H1 (cell line): ENCODE results near the gene GPR68. TPM values are rescaled to one million over a fixed set of nuclear protein-coding genes. Genes with fewer than 3 reads are reported as not detected.

Source experiments
- CTCF ChIA-PET: fragments of 300-600 bp; sonication (Branson Sonifier 250); formaldehyde crosslinking; loops from one replicate; lab custom pipeline; 2021; ENCODE audit not compliant: partially characterized antibody; lab: Charles Lee
- POLR2A ChIA-PET: fragments of 300-600 bp; sonication (Branson Sonifier 250); formaldehyde crosslinking; loops from one replicate; lab custom pipeline; 2021; ENCODE audit warnings: inconsistent platforms; ENCODE audit not compliant: partially characterized antibody; lab: Charles Lee
- DNase-seq, 2 experiments: peaks; one replicate each; pipeline versions ENCODE4 v3.0.0 to v3.0.0-alpha.2; 2010 to 2022; ENCODE audit warnings: low spot score in 2 of 2, low read depth in 1 of 2, mixed read lengths in 1 of 2
- FAIRE-seq: peaks from 2 replicates; lab custom pipeline; 2011; peaks lifted over from hg19 to GRCh38; lab: Jason Lieb, UNC
- H2AFZ ChIP-seq: 2 replicates; pipeline ENCODE4 v1.8.1; 2012; ENCODE audit warnings: low read length, inconsistent platforms
- H2AK5ac ChIP-seq: 2 replicates; pipeline ENCODE4 v1.6.1; 2013; ENCODE audit warnings: low read depth, low read length
- H2BK120ac ChIP-seq: replicated peaks from 2 replicates; pipeline ENCODE3; 2013; ENCODE audit warnings: low read depth, low read length, inconsistent platforms
- H2BK12ac ChIP-seq: 2 replicates; pipeline ENCODE4 v1.6.1; 2013; ENCODE audit warnings: low read depth, low read length
- H2BK15ac ChIP-seq: 2 replicates; pipeline ENCODE4 v1.6.1; 2013; ENCODE audit warnings: low read length
- H2BK20ac ChIP-seq: 2 replicates; pipeline ENCODE4 v1.6.1; 2013; ENCODE audit warnings: low read length
- H2BK5ac ChIP-seq: 2 replicates; pipeline ENCODE4 v1.6.1; 2013; ENCODE audit warnings: low read depth, low read length
- H3K14ac ChIP-seq: 2 replicates; pipeline ENCODE4 v1.6.1; 2013; ENCODE audit warnings: inconsistent platforms; ENCODE audit not compliant: insufficient read length
- H3K18ac ChIP-seq: 2 replicates; pipeline ENCODE4 v1.6.1; 2013; ENCODE audit warnings: low read length; ENCODE audit errors: extremely low read depth
- H3K23ac ChIP-seq: 2 replicates; pipeline ENCODE4 v1.6.1; 2013; ENCODE audit warnings: inconsistent platforms; ENCODE audit not compliant: insufficient read length
- H3K23me2 ChIP-seq: 2 replicates; pipeline ENCODE4 v1.6.1; 2013; ENCODE audit warnings: low read depth, low read length
- H3K27ac ChIP-seq: 2 replicates; pipeline ENCODE4 v1.6.1; 2011; ENCODE audit warnings: low read depth, low read length, inconsistent platforms
- H3K27me3 ChIP-seq, 4 experiments: replicated peaks in 1 of 4; 1 replicate in 1 of 4; 2 replicates in 3 of 4; pipeline versions ENCODE4 v1.6.1 to v1.8.1; 2011 to 2013; ENCODE audit warnings: low read length in 3 of 4, mild to moderate bottlenecking in 3 of 4, inconsistent platforms in 2 of 4, mixed read lengths in 2 of 4, moderate library complexity in 1 of 4; ENCODE audit not compliant: control insufficient read depth in 3 of 4, insufficient read depth in 3 of 4; ENCODE audit errors: extremely low read depth in 1 of 4
- H3K36me3 ChIP-seq, 4 experiments: 2 replicates each; pipeline versions ENCODE4 v1.6.1 to v1.8.1; 2011 to 2013; ENCODE audit warnings: mild to moderate bottlenecking in 4 of 4, low read length in 3 of 4, moderate library complexity in 2 of 4, control low read depth in 1 of 4, inconsistent platforms in 1 of 4; ENCODE audit not compliant: insufficient read depth in 4 of 4, control insufficient read depth in 2 of 4
- H3K4ac ChIP-seq: replicated peaks from 2 replicates; pipeline ENCODE3; 2013; ENCODE audit warnings: low read length, low read depth, mixed read lengths, inconsistent platforms; ENCODE audit not compliant: insufficient read length
- H3K4me1 ChIP-seq, 4 experiments: replicated peaks in 1 of 4; 1 replicate in 1 of 4; 2 replicates in 3 of 4; pipeline versions ENCODE4 v1.6.1 to v1.8.1; 2011 to 2013; ENCODE audit warnings: low read length in 3 of 4, inconsistent platforms in 2 of 4, mixed read lengths in 1 of 4; ENCODE audit not compliant: insufficient read depth in 4 of 4, control insufficient read depth in 3 of 4
- H3K4me2 ChIP-seq, 2 experiments: 2 replicates each; pipeline versions ENCODE4 v1.6.1 to v1.8.1; 2011 to 2013; ENCODE audit warnings: low read depth in 2 of 2, low read length in 2 of 2, control low read depth in 1 of 2, inconsistent platforms in 1 of 2, mild to moderate bottlenecking in 1 of 2; ENCODE audit not compliant: insufficient read depth in 1 of 2
- H3K4me3 ChIP-seq, 4 experiments: fragments of 200-600, 300-600 bp in 1 of 4; sonication (generic), shearing (Covaris generic), sonication (Bioruptor Twin) in 1 of 4; 2 replicates each; pipeline versions ENCODE4 v1.5.1 to v1.8.1; 2011 to 2016; ENCODE audit warnings: low read length in 4 of 4, low read depth in 3 of 4, control low read depth in 2 of 4, inconsistent platforms in 2 of 4, mild to moderate bottlenecking in 2 of 4, mixed read lengths in 1 of 4, moderate library complexity in 1 of 4; ENCODE audit not compliant: insufficient read depth in 2 of 4; ENCODE audit errors: extremely low read depth in 1 of 4
- H3K56ac ChIP-seq: replicated peaks from 2 replicates; pipeline ENCODE3; 2013; ENCODE audit warnings: low read depth, mild to moderate bottlenecking, mixed read lengths, low read length, inconsistent platforms; ENCODE audit not compliant: insufficient read length
- H3K79me1 ChIP-seq: 2 replicates; pipeline ENCODE4 v1.6.1; 2013; ENCODE audit warnings: low read depth, low read length, control low read depth
- H3K79me2 ChIP-seq, 2 experiments: 2 replicates each; pipeline versions ENCODE4 v1.6.1 to v1.8.1; 2012 to 2013; ENCODE audit warnings: low read length in 2 of 2, mild to moderate bottlenecking in 2 of 2, inconsistent platforms in 1 of 2; ENCODE audit not compliant: insufficient read depth in 2 of 2, control insufficient read depth in 1 of 2
- H3K9ac ChIP-seq, 4 experiments: replicated peaks in 1 of 4; 1 replicate in 1 of 4; 2 replicates in 3 of 4; pipeline versions ENCODE4 v1.6.1 to v1.8.1; 2011 to 2013; ENCODE audit warnings: low read depth in 3 of 4, low read length in 3 of 4, control low read depth in 2 of 4, mild to moderate bottlenecking in 2 of 4, moderate library complexity in 2 of 4, inconsistent platforms in 1 of 4; ENCODE audit errors: extremely low read depth in 1 of 4
- H3K9me3 ChIP-seq, 2 experiments: 2 replicates each; pipeline versions ENCODE4 v1.6.1 to v1.8.1; 2012 to 2013; ENCODE audit warnings: mild to moderate bottlenecking in 2 of 2, moderate library complexity in 2 of 2, control low read depth in 1 of 2, inconsistent platforms in 1 of 2, low read depth in 1 of 2, low read length in 1 of 2, mixed read lengths in 1 of 2; ENCODE audit not compliant: insufficient read depth in 2 of 2
- H4K20me1 ChIP-seq, 2 experiments: replicated peaks in 1 of 2; 2 replicates each; pipeline versions ENCODE3 to v1.8.1; 2011 to 2013; ENCODE audit warnings: inconsistent platforms in 2 of 2, low read length in 2 of 2, mild to moderate bottlenecking in 1 of 2; ENCODE audit not compliant: insufficient read depth in 2 of 2, control insufficient read depth in 1 of 2
- H4K5ac ChIP-seq: 2 replicates; pipeline ENCODE4 v1.6.1; 2013; ENCODE audit warnings: low read length, low read depth, mixed read lengths, inconsistent platforms; ENCODE audit not compliant: insufficient read length
- H4K8ac ChIP-seq: 2 replicates; pipeline ENCODE4 v1.8.0; 2013; ENCODE audit warnings: mild to moderate bottlenecking, moderate library complexity, low read length, inconsistent platforms; ENCODE audit not compliant: insufficient read depth; ENCODE audit errors: extremely low read depth
- H4K91ac ChIP-seq: replicated peaks from 2 replicates; pipeline ENCODE3; 2013; ENCODE audit warnings: low read length, mixed read lengths, inconsistent platforms; ENCODE audit not compliant: insufficient read length
- CTBP2 ChIP-seq: IDR thresholded peaks from 2 replicates; pipeline ENCODE4 v1.7.0; 2011; ENCODE audit warnings: borderline replicate concordance, mild to moderate bottlenecking, moderate library complexity, mixed read lengths, low read length; ENCODE audit not compliant: insufficient read depth, insufficient read length
- EP300 ChIP-seq, 2 experiments: IDR thresholded peaks; 1 replicate in 1 of 2; 2 replicates in 1 of 2; pipeline ENCODE4 v1.6.1; 2011 to 2012; ENCODE audit warnings: low read depth in 2 of 2, low read length in 2 of 2, mild to moderate bottlenecking in 2 of 2, borderline replicate concordance in 1 of 2, inconsistent platforms in 1 of 2, moderate library complexity in 1 of 2
- RNF2 ChIP-seq: fragments of 200-900, 300-1000 bp; sonication (generic); IDR thresholded peaks from 2 replicates; pipeline ENCODE4 v1.7.1; 2016; ENCODE audit warnings: borderline replicate concordance, low read depth, mild to moderate bottlenecking, antibody characterized with exemption, low read length; ENCODE audit not compliant: poor library complexity, severe bottlenecking; ENCODE audit errors: missing control alignments
- SUZ12 ChIP-seq: fragments of 200-600 bp; sonication (generic); IDR thresholded peaks from 2 replicates; pipeline ENCODE4 v1.6.1; 2012; ENCODE audit warnings: mild to moderate bottlenecking, inconsistent platforms, low read length, moderate library complexity, mixed read lengths
- TCF12 ChIP-seq: IDR thresholded peaks from 2 replicates; pipeline ENCODE4 v1.6.1; 2011; ENCODE audit warnings: low read depth, mild to moderate bottlenecking, low read length
- WGBS, 2 experiments: shearing (Covaris generic) in 1 of 2; methylation state at CpG; one replicate each; pipeline versions ENCODE4 v1.1.6 to v1.1.7; 2013 to 2015; ENCODE audit warnings: low lambda C conversion rate in 2 of 2, mixed read lengths in 2 of 2, inconsistent platforms in 1 of 2, low coverage in 1 of 2, missing lambda C conversion rate in 1 of 2; ENCODE audit not compliant: insufficient replicate concordance in 2 of 2, insufficient coverage in 1 of 2, insufficient read length in 1 of 2; ENCODE audit errors: extremely low coverage in 1 of 2, missing lambda C conversion rate in 1 of 2; 5-methylcytosine and 5-hydroxymethylcytosine counted together
- polyA plus RNA-seq, 7 experiments: library from polyadenylated mRNA; depleted of rRNA in 3 of 7; stranded (reverse) in 5 of 7; unstranded in 2 of 7; fragments of >200 nt in 5 of 7; fragments of 200-250 nt in 2 of 7; gene quantifications; 1 replicate in 5 of 7; 2 replicates in 1 of 7; 4 replicates in 1 of 7; pipeline versions ENCODE4 v1.2.1 to v1.2.3, GENCODE V29; 2011 to 2013; ENCODE audit warnings: missing spikeins in 2 of 7, mixed read lengths in 2 of 7
- total RNA-seq: library from RNA; stranded (reverse); fragmentation: NEBNext Ultra II Directional; extraction: Animal tissue kit (Norgen Biotek cat#: 25700); gene quantifications from 2 replicates; pipeline ENCODE4 v1.2.1, GENCODE V29; 2021
- TF ChIP-seq, protein P1 (sequence below): IDR thresholded peaks from 2 replicates; pipeline ENCODE4 v1.6.1; 2011; ENCODE audit warnings: low read depth, mild to moderate bottlenecking, low read length; ENCODE audit not compliant: insufficient read depth
- TF ChIP-seq, protein P2 (sequence below), 3 experiments: IDR thresholded peaks; 1 replicate in 2 of 3; 2 replicates in 1 of 3; pipeline versions ENCODE4 v1.5.1 to v1.6.1; 2011; ENCODE audit warnings: low read length in 3 of 3, mild to moderate bottlenecking in 3 of 3, inconsistent platforms in 2 of 3, low read depth in 1 of 3, moderate library complexity in 1 of 3; ENCODE audit not compliant: insufficient read depth in 1 of 3; ENCODE audit errors: control extremely low read depth in 1 of 3
- TF ChIP-seq, protein P3 (sequence below): IDR thresholded peaks from 2 replicates; pipeline ENCODE4 v1.6.1; 2012; ENCODE audit warnings: inconsistent platforms

Gene GPR68
- total and polyA plus RNA-seq, 2 of the 8 experiments (the other 6 are each of a cell fraction or from before 2014, with no cell fraction given): 0.22 to 0.76 TPM

DNA sequence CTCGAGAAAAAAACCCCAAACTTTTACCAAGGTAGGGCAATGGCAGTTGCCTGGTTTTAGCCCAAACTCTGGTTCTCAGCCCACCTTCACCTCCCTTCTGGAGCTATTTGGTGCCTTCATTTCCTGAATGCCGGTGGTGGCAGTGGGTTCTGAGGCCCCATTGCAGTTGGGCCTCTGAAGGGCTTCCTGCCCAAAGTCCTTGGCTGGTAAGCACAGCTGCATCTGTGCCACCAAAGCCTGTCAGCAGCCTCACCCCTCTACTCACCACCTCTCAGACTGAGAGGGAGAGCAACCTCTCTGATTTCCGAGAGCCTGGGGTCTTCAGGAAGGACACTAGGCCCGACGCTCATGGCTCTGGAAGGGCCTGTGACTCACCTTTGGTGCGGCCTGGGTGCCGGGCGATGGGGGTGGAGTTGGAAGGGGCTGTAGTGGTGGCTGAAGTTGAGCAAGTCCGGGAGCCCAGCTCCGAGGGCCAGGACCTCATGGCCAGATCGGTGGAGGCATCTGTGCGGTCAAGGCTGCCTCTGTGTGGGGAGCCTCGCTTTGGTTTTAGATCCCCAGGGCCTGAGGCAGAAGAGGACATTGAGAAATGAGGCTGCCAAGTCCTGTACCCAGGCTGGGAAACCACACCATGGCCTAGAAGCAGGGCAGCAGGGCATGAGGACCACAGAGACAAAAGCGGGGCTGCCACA is 38.6 kb upstream of the GPR68 start:
- no peak overlapping the region for H2BK12ac ChIP-seq
- no peak overlapping the region for H3K14ac ChIP-seq
- ChIA-PET CTCF (interaction anchor here (1.1 to 1.6 kb wide), 2 partner anchors 26 to 39 kb away, joined by 3 to 4 read pairs; partner anchors contain the start of gene GPR68), POLR2A (no interaction called here)
- H3K79me2 ChIP-seq: no peaks in the 10 kb centered on the region
- no peak overlapping the region for H2BK5ac ChIP-seq
- H3K23me2 ChIP-seq: no peaks in the 10 kb centered on the region
- no peak overlapping the region for H3K27ac ChIP-seq
- no peak overlapping the region for H3K56ac ChIP-seq
- H2BK15ac ChIP-seq: no peak overlapping the region
- H3K4ac ChIP-seq: no peak overlapping the region
- no peak overlapping the region for H2AFZ ChIP-seq
- H3K9ac ChIP-seq: no peak overlapping the region
- no peak overlapping the region for H2BK20ac ChIP-seq
- DNase-seq (no peak), FAIRE-seq (no peak)
- H2BK120ac ChIP-seq: no peak overlapping the region
- H4K91ac ChIP-seq: no peak overlapping the region
- no peak overlapping the region for H4K8ac ChIP-seq
- H3K4me1 ChIP-seq: no peaks in the 10 kb centered on the region
- no peaks in the 10 kb centered on the region for H3K27me3 ChIP-seq
- no peak overlapping the region for H2AK5ac ChIP-seq
- peaks cover 1 to 3% of the 10 kb centered on the region in 2 experiments for H4K20me1 ChIP-seq
- no peaks in the 10 kb centered on the region for H3K79me1 ChIP-seq
- 95 to 100% methylated on average over 1 to 14 of the region's 14 CpGs for WGBS, 2 experiments
- H3K9me3 ChIP-seq: no peaks in the 10 kb centered on the region
- no peak overlapping the region for H3K23ac ChIP-seq
- no peak overlapping the region for H4K5ac ChIP-seq
- H3K4me3 ChIP-seq: no peak overlapping the region
- H3K4me2 ChIP-seq: no peak overlapping the region
- no peak overlapping the region for H3K18ac ChIP-seq
- peaks cover 12 to 57% (median 38%) of the 10 kb centered on the region in 4 experiments for H3K36me3 ChIP-seq
- TF ChIP-seq CTBP2 (no peak), RNF2 (no peak), TCF12 (no peak), EP300 (IDR thresholded peaks at IDR 0.05; ENCODE audit: borderline replicate concordance in 1 of 2, low read depth in 2 of 2, low read length in 2 of 2) (no peak), SUZ12 (no peak)
- TF ChIP-seq, protein P1, sequence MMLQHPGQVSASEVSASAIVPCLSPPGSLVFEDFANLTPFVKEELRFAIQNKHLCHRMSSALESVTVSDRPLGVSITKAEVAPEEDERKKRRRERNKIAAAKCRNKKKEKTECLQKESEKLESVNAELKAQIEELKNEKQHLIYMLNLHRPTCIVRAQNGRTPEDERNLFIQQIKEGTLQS: no peak
- TF ChIP-seq, protein P2, sequence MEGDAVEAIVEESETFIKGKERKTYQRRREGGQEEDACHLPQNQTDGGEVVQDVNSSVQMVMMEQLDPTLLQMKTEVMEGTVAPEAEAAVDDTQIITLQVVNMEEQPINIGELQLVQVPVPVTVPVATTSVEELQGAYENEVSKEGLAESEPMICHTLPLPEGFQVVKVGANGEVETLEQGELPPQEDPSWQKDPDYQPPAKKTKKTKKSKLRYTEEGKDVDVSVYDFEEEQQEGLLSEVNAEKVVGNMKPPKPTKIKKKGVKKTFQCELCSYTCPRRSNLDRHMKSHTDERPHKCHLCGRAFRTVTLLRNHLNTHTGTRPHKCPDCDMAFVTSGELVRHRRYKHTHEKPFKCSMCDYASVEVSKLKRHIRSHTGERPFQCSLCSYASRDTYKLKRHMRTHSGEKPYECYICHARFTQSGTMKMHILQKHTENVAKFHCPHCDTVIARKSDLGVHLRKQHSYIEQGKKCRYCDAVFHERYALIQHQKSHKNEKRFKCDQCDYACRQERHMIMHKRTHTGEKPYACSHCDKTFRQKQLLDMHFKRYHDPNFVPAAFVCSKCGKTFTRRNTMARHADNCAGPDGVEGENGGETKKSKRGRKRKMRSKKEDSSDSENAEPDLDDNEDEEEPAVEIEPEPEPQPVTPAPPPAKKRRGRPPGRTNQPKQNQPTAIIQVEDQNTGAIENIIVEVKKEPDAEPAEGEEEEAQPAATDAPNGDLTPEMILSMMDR (IDR thresholded peaks at IDR 0.05; ENCODE audit: control extremely low read depth in 1 of 3, insufficient read depth in 1 of 3, low read depth in 1 of 3, low read length in 3 of 3): no peak
- TF ChIP-seq, protein P3, sequence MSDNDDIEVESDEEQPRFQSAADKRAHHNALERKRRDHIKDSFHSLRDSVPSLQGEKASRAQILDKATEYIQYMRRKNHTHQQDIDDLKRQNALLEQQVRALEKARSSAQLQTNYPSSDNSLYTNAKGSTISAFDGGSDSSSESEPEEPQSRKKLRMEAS: no peak
